GOT3 (cell line): ENCODE results near the gene PSMB11.

Experiments used
- DNase-seq: peaks from one replicate; lab custom pipeline; 2025; ENCODE audit warnings: mixed read lengths; lab: John Stamatoyannopoulos, UW

PSMB11 gene

DNA sequence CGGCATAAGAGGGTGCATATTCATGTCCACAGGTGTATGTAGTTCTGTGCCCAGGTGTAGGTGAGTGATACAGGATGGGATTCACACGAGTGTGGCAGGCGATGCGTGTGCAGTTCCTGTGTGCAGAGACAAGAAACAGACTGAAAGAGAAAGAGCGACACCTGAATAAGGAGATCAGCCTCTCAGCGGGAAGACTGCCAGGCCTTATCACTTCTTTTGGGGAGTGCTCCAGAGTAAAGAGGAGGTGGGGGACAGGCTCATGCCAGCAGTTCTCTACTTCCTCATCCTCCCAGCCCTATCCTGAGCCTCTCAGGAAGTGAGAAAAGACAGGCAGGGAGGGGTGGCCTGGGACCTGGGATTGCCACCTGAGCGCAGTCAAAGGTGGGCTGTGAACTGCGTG, 2.8 kb downstream of the PSMB11 start:
- no peak for DNase-seq

DNA sequence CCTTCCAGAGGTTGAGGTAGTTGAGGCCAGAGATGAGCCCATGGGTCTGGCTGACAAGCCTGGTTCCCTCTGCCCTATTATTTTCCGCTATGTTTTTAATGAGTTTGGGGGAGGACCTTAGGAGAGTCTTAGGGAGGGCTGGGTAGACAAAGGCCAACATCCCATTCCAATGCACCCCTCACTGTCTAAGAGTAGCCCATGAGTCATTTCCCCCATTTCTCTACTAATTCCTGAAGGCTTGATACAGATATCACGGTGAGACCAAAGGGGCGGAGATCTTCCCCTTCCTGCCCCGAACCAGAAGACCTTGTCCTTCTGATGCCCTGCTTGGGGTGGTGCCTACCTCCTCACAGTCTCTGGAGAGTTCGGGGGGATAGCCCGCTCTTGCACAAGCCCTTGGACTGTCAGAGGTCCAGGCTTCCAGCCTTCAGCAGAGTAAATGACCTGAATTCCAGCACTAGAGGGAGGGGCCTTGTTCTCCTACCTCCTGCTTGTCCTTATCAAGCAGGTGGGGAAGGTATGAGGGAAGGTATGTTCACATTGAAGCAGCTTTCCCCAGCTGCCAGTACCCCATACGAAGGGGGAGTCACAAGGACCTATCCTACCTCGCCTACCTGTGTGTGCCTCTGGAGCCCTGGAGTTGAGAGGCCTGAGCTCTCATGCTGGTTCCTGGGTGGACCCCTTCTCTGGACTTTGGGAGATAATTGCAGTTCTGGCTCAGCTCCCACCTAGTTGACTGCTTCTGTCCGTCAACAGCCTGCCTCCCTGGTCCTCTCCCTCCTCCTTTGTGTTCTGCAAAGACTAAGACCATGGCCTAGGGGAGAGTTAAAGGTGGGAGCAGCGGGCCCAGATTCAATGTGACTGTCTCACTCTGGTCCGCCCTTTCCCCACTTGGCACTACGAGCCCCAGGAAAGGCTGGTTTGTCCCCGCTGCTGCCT, 3.7 kb downstream of the PSMB11 start:
- no peak for DNase-seq

DNA sequence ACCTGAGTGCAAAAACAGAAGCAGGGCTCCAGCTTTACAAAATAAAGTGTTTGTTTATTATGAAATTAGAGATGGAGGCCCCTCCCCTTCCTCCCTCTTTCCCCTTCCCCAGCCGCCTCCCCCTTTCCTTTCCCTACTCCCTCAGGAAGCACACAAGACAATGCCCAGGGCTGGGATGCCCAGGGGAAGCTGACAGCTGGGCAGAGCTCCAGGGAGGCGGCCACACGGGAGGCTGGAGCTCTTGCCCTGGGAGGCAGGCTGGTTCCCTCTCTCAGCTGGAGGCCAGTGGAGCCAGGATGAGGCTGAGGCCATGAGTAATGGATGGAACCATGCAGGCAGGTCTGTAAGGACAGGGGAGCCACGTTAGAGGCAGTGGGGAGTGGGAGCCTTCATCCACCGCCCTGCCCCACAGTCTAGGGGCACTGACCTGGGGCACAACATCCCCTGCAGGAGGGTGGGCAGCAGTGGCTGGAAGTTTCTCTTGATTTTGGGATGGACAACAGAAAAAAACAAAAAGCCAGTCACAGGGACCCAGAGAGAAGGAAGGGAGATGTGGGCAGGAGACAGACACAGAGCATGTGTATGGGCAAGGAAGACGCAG, 5.1 kb downstream of the PSMB11 start:
- DNase-seq: no peak

DNA sequence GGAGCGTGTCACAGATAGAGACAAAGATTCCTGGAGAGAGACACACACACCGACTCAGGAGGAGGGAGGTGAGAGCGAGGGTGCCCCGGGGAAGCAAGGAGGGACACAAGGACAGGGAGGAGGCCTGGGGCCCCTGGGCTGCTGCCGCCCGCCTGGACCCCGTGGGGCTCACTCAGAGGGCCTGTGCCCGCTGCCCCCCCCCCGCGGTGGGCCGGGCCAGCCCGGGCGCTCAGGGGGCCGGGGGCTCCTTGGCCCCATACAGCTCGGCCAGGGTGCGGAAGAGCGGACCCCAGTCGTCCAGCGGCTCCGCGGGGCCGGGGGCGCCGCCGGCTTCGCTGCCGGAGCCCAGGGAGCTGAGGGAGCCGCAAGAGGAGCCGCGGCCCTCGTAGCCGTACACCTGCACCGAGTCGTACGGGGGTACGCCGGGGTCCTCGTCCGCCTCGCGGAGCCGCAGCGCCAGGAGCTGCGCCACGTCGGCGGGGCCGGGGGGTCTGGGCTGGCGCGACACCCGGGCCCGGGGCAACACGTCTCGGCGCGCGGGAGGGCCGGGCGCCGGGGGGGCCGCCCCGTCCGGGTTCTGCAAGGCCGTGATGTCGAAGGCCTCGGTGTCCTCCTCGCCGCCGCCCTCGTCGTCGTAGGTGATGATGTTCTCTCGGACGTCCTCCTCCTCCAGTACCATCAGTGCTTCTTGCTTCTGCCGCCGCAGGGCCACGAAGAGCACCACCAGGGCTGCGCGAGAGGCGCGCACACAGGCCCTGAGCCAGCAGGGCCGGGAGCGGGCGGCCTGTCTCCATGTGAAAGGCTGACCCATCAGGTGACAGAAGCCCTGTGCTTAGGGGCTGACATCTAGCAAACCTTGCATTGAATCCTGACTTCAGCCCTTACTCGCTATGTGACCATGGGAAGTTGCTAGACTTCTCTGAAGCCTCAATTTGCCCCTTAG, 6.0 kb downstream of the PSMB11 start:
- no peak for DNase-seq

DNA sequence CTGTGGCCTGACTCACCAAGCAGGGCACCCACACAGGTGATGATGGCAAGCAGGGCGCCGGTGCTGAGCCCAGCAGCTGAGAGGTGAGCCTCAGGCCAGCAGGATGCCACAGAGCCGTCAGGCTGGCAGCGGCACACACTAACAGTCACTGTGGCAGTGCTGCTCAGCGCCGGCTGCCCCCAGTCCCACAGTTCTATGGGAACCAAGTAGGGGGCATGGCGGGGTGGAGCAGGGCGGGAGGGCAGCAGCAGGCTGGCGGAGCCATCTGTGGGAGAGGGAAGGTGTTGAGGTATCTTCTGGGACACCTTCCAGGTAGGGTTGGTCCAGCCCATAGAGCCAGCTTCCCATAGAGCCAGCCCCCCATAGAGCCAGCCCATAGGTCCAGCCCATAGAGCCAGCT, 7.0 kb downstream of the PSMB11 start:
- no peak for DNase-seq

DNA sequence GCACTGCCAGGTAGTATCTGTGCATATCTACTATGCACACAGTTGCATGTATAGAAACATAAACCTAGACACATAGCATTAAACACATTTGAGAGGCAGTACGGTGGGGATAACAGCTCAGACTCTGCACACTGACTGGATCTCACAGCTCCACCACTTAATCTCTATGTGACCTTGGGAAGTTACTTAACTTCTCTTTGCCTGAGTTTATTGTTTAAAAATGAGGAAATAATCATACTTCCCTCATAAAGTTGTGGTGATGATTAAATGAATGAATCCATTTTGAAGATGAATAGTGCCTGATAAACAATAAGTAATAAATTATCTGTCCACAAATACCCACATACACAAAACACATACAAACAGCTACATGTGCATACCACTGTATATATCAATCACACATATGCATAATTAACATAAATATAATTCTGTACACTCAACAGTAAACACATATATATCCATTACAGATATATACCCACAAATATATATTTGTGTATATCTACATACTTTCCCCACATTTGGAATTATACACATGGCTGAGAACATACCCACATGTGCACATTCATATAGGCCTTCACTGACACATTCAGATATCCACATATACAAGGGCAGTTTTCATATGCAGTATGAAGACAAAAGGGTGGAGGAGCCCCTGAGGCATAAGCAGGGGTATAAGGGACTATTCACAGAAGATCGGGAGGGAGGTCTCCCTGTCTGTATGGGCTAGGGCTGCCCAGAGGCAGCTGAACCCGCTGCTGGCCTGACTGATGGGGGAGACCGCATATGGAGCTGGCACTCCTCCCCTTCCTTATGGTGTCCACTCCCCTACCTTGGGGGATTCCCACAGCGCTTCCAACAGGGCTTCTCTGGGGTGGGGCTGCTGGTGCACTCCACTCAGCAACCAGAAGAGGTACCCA, 9.4 kb downstream of the PSMB11 start:
- DNase-seq: no peak

DNA sequence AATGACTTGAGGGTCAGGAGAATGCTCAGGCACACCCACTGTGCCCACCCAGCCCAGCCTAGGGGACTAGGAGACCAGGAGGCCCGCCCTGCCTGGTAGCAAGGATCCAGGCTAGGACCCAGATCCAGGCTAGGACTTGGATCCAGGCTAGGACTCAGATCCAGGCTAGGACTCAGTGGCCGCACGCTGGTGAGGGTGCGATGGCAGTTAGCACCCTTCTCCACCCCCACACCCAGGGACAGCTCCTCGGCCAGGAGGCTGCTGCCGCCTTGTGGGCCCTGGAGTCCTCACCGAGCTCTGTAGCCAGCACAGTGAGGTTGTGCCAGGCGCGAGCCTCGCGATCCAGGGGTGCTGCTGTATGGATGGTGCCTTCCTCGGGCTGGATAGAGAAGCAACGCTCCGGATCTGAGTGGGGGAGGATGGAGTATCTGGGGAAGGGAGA, 10.2 kb downstream of the PSMB11 start:
- DNase-seq: no peak

DNA sequence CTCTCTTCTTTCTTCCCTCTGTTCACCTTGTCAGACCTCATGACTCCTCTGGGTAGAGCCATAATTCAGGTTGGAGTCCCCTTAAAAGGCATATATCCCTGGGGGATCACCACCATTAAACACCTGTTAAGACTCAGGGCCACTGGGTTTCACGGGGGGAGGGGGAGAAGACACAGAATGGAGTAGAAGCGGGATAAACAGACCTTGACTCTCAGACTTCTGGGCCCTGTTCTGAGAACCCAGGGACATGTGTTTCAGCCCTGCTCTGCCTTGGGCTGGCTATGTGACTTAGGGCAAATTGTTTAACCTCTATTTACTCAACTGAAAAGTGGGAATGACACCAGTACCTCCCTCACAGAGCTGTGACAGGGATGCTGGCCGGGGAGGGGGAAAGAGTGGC, 10.7 kb downstream of the PSMB11 start:
- DNase-seq: no peak

DNA sequence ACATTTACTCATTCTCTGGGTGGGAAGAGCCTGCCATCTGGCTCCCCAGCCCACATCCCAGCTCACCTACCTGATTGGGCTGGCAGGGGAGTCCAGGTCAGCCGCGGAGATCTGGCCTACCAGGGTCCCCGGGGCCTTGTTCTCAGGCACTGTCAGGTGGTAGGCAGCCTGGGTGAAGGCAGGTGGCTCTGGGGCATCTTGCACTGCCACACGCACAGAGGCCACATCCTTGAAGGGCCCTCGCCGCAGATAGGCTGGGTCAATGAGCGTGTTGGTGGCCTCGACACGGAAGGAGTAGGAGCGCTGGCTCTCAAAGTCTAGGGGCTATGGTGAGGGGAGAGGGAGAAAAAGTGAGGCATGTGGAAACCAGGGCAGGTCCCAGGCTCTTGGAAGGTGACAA, 11.4 kb downstream of the PSMB11 start:
- no peak for DNase-seq

DNA sequence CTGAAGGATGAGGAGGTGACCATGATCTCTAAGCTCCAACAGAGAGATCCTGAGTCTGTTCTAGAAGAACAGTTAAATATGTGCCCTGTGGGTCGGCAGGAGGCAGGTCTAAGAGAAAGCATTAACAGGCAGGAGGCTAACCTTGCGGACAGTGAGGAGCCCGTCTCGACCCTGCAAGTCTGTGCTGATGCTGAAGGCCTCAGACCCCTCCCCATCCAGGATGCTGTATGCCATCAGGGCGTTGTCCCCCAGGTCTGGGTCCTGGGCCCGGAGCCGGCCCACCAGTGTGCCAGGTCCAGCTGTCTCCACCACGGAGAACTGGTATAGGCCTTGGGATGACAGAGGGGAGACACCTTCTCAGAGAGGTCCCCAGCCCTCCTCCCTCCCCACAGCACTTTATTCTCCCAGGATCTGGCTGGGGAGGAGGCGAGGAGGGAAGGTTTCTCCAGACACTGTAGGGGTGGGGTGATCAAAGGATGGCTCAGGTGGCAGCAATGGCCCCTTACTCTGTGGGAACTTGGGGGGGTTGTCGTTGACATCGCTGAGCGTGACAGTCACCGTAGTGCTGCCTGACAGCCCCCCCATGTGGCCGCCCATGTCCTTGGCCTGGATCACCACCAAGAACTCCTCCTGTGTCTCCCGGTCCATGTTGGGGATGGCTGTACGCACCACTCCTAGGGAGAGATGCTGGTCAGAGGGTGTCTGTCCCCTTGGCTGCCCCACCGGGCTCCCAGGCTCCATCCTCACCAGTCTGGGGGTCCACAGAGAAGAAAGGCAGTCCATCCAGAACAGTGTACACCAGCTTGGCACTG, 12.2 kb downstream of the PSMB11 start:
- no peak for DNase-seq

DNA sequence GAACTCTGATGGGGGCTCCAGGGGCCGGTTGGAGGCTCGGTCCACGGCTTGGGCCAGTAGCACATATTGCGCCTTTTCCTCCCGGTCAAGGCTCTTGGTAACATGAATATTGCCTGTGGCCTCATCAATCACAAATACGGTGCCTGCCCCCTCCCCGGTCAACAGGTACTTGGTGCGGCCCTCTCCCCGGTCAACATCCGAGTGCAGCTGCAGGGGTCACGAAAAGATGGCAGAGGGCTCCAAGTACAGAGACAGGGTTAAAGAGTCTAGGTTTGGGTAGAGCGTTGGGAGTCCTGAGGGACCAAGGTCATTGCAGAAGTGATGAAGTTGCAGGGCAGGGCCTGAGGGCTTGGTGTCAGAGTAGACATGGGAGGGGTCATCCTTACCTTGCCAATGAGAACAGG, 13.1 kb downstream of the PSMB11 start:
- no peak for DNase-seq

DNA sequence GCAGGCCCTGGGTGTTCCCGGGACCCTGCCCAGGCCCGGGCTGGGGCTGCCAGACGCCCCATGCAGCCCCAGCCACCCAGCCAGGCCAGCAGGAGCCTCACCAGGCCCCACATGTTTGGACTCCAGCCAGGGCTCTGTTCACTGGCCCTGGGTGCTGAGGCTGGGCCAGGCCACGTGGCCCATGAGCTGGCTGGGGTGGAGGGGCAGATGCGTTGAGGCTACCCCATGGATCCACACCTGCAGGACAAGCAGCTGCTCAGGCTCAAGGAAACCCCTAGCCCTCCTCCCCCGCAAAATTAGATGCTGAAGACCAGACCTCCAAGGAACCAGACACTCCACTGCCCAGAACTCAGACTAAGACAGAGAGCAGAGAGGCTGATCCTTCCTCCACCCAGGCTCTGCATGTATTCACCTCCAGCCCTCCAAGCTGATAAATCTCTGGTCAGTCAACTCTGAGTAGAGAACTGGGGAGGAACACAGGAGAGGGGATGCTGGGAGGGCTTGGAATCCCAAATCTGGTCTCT, 13.7 kb downstream of the PSMB11 start:
- DNase-seq: no peak

DNA sequence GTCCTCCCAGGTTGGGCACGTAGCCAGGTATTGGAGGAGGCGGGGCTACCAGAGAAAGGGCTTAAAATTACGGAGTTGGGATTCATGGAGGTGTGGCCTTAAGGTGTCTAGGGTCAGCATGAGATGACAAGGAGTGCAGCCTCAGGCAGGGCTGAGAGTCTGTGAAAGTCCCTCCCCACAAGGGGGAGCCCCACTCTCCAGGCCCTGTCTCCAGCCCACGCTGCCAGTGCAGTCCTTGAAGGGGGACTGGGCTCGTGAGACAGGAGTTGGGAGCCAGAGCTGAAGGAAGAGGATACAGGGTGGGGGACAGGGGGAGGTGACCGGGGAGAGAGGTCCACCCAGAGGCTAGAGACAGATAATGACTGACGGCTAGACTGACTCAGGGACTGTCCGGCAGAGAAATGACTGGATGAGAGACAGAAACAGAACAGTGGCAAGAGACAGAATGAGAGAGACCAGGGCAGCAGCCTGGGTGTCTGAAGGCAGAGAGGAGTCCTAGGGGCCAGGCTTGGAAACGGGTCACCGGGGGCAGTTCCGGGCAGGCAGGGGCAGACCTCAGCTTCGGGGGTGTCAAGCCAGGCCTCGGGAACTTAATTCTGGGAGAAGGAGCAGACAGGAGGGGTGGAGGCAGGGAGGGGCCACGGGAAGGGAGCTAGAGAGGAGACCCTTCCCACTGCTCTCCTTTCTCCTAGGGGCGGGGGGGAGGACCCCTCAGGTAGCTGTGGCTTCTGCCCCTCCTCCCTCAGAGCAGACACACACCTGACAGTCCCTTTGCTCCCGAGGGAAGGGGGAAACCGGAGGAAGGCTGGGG, 14.3 kb downstream of the PSMB11 start:
- no peak for DNase-seq

DNA sequence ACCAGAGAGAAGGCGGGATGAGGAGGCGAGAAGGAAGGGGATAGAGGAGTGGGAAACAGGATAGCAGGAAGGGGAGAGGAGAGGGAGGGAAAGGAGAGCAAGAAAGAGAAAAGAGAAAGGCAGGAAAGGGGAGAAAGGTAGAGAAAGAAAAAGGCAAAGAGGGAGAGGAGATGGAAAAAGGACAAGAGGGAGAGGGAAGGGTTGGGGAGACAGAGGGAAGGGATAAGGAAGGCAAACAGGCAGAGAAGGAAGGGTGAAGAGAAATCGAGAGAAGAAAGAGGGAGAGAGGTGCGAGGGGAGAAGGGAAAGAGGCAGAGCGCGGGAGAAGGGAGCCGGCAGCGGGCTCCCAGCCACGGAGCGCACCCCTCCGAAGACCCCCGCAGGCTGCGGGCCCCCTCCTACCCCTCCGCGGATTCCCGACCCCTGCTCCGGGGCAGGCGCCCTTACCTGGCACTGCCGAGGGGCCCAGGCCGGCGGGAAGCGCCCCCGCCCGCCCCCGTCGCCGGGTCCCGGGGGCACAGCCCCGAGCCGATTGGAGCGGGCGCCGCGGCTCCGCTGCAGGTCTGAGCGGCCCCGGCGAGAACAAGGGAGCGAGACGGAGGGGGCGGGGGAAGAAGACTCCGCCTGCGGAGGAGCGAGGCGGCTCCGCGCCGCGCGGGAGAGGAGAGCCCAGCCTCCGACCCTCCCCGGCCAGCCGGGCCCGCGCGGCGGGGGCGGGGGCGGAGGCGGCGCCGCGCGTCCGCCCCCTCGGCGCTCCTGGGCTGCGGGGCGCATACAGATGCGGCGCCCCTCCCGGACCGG, 15.1 kb downstream of the PSMB11 start, which contains the start of gene CDH24:
CDH24 (minus strand) TSS at position 565 of the 801 bp plus-strand sequence. CDS start 1,787 bp downstream, outside the sequence.
- DNase-seq: no peak

DNA sequence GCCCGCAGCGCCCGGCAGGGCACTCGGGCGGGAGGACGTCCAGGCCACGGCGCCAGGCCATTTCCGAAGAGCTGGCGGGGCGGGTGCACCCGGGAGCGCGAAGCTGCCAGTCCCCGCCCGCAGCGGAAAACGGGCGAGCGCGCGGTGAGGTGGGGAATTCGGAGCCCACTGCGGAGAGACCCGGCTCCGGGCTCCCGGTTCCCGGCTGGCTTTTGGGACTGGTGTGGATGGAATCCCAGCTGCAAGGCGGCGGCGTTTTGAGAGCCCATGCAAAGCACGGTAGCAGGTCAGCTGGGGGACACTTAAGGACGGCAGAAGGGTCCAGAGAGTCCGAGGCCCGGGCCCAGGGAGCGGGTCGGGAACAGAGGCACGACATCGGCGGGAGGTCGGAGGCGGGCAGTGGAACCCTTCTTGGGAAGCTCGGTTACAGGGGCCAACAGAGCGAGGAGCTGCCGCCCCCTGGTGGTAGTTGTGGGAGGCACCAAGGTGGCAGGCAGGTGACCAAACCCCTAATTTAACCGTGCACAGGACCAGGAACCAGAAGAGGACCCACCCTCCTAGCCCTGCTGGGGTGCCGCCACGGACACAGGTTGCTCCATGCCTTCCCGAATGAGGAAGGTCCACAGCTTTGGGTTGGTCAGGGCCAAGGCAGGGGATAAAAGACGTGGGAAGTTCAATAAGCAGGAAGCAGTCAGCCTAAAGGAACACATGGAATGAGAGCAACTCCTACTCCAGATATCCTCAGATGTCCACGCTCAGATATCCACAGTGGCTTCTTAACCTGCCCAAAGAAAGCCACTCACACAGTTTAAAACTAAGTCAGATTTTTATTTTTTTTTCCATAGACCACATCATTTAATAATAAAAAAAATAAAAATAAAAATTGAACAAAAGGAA, 16.0 kb downstream of the PSMB11 start:
- DNase-seq: no peak

DNA sequence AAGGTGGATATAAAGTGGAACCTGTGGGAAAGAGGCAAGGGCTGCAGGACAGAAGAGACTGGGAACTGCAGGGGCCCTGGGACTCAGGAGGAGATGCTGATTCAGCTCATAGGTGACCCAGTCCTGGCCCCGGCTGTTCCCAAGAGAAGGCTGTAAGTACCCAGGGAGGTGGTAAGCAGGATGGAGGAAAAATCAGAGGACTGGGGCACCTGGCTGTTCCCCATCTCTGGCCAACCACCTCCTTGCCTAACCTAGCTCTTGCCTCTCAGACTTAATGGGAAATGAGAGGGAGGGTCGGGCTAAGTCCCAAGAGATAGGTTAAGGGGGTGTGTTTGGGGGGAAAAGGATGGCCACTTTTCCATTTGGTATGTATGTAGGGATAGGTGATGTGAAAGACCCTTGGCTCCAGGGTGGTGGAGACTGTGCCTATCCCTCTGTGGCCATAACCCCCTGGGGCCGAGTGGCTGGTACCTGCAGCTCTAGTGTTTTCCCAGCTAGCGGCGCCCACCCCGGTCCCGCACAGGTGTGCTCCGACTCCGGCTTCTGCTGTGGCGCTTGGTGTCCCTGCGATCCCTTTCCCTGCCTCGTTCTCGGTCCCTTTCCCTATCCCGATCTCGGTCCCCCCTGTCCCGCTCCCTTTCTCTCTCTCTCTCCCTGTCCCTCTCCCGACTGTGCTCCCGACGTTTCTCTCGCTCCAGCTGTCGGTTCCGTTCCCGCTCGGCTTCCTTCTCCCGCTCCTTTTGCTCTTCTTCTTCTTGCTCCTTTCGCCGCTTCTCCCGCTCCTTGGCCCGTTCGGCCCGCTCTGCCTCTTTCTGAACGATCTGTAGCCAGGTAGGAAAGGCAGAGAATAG, 16.9 kb downstream of the PSMB11 start:
- DNase-seq: no peak
